ENCODE results near the gene ORMDL3. TPM values are rescaled to one million over a fixed set of nuclear protein-coding genes. Genes with fewer than 3 reads are reported as not detected.
A peak's percentile ranks its signal among the peaks of the same experiment; 100 is the strongest.

Gene ORMDL3
- total RNA-seq, 6 experiments from 2014 or later = 105 to 174 (median 128) TPM

GRCh38 chr17:39972271-39972670 is 44.9 kb upstream of the ORMDL3 start:
- 28% methylated on average over 3 of the region's 3 CpGs for WGBS (ENCODE audit: insufficient coverage, low coverage, low lambda C conversion rate, missing lambda C conversion rate)
- peak overlapping the region in 1 of 3 donors; percentile 10 for H3K27ac ChIP-seq
- no peaks in the 10 kb centered on the region for H3K4me1 ChIP-seq
- no peaks in the 10 kb centered on the region for H3K9me3 ChIP-seq
- intact Hi-C loops (cut with DNase I) = loop anchor here in 1 of 2 donors (10.0 kb wide), 1 partner anchor 217 kb away; no protein-coding TSS in a partner anchor
- DNase-seq (no peak), ATAC-seq (peak; percentile 47 to 62 (median 58))
- TF ChIP-seq POLR2A (IDR thresholded peaks at IDR 0.05) (no peak), CTCF (IDR thresholded peaks at IDR 0.05) (no peak)
- H3K27me3 ChIP-seq = no peaks in the 10 kb centered on the region
- H3K4me3 ChIP-seq = no peak overlapping the region
- no peaks in the 10 kb centered on the region for H3K36me3 ChIP-seq

GRCh38 chr17:39971076-39971603 is 43.7 kb upstream of the ORMDL3 start:
- H3K27me3 ChIP-seq = no peaks in the 10 kb centered on the region
- no peak overlapping the region for H3K27ac ChIP-seq
- no peaks in the 10 kb centered on the region for H3K9me3 ChIP-seq
- intact Hi-C loops (cut with DNase I) = loop anchor here in 1 of 2 donors (10.0 kb wide), 1 partner anchor 216 kb away; no protein-coding TSS in a partner anchor
- ATAC-seq (no peak), DNase-seq (no peak)
- no peak overlapping the region for H3K4me3 ChIP-seq
- H3K4me1 ChIP-seq = no peaks in the 10 kb centered on the region
- no peak for TF ChIP-seq CTCF (IDR thresholded peaks at IDR 0.05)
- TF ChIP-seq POLR2A (IDR thresholded peaks at IDR 0.05) = no peak
- no peaks in the 10 kb centered on the region for H3K36me3 ChIP-seq
- 77% methylated on average over 3 of the region's 4 CpGs for WGBS (ENCODE audit: insufficient coverage, low coverage, low lambda C conversion rate, missing lambda C conversion rate)

GRCh38 chr17:39970157-39970692 is 42.8 kb upstream of the ORMDL3 start:
- Histone ChIP-seq H3K36me3 (no peaks in the 10 kb centered on the region), H3K27me3 (no peaks in the 10 kb centered on the region), H3K4me1 (no peaks in the 10 kb centered on the region), H3K4me3 (no peak overlapping the region), H3K9me3 (no peaks in the 10 kb centered on the region), H3K27ac (no peak overlapping the region)
- intact Hi-C loops (cut with DNase I) = loop anchor here in 1 of 2 donors (10.0 kb wide), 1 partner anchor 215 kb away; no protein-coding TSS in a partner anchor
- DNase-seq = no peak
- TF ChIP-seq POLR2A (IDR thresholded peaks at IDR 0.05) (no peak), CTCF (IDR thresholded peaks at IDR 0.05) (no peak)
- whole genome bisulfite sequencing (ENCODE audit: insufficient coverage, low coverage, low lambda C conversion rate, missing lambda C conversion rate) = 40% methylated on average over 4 of the region's 7 CpGs
- no peak for ATAC-seq

GRCh38 chr17:39969375-39969774 is 42.0 kb upstream of the ORMDL3 start:
- Histone ChIP-seq H3K4me3 (no peak overlapping the region), H3K9me3 (no peaks in the 10 kb centered on the region), H3K4me1 (no peaks in the 10 kb centered on the region), H3K36me3 (no peaks in the 10 kb centered on the region), H3K27me3 (no peaks in the 10 kb centered on the region), H3K27ac (no peak overlapping the region)
- WGBS (ENCODE audit: insufficient coverage, low coverage, low lambda C conversion rate, missing lambda C conversion rate) = 71% methylated on average over 4 of the region's 6 CpGs
- TF ChIP-seq CTCF (IDR thresholded peaks at IDR 0.05) = no peak
- no peak for TF ChIP-seq POLR2A (IDR thresholded peaks at IDR 0.05)
- intact Hi-C loops (cut with DNase I) = loop anchor here in 1 of 2 donors (10.0 kb wide), 1 partner anchor 95 kb away; no protein-coding TSS in a partner anchor
- DNase-seq (no peak), ATAC-seq (peak in 1 of 4 donors; percentile 28)
